HUDEP-2 (cell line): ENCODE results near the gene CEP131.

ENCODE experiments used
- DNase-seq, 76 experiments: peaks; one replicate each; lab custom pipeline; 2025; ENCODE audit not compliant: unreplicated experiment in 76 of 76; lab: John Stamatoyannopoulos, UW

CEP131 gene

DNA sequence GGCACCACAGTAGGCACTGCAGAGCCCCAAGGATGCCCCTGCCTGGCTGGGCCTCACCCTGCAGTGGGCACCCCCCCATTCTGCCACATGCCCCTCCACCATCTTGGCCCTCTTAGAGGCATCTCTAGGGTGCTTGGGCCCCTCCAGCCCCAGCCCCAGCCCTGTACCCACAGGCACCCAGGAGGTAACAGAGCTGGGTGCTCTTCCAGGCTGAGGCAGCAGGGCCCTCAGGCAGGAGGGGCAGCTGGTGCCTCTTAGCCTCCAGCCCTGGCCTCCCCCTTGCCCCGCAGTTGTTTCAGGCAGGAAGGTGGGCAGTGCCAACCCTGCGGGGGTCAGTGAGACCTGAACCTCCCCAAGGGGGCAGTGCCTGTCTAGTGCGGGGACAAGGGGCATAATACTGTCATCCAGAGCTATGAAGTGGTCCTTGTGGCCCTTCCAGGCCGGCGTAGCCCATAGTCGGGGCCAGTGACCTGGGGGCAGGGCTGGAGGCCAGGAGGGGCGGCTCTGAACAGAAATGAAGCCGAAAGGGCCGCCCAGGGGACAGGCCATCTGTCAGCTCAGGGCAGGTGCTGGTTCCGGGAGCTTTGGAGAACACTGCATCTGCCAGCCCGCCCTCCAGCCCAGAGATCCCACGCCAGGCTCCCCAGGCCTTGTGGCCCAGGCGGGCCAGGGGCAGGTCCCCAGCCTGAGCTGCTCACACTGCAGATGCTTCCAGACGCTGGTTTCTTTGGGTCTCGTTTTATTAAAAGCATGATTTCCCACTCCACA, 51.9 kb downstream of the CEP131 start:
- DNase-seq = no peak

DNA sequence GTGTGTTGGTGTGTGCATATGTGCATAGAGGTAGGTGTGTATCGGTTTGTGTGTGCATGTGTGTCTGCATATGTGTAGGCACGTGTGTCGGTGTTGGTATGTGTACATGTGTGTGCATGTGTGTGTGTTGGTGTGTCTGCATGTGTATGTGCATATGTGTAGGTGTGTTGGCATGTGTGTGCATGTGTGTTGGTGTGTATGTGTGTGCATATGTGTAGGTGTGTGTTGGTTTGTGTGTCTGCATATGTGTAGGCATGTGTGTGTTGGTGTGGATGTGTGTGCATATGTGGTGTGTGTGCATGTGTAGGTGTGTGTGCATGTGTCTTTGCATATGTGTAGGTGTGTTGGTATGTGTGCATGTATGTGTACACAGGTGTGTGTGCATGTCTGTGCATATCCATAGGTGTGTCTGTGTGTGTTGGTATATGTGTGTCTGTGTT, 52.9 kb downstream of the CEP131 start:
- no peak for DNase-seq

- DNase-seq = no peak
Observed at GRCh38 chr17:81167638-81168037, 55.1 kb downstream of the CEP131 start.

- no peak for DNase-seq
Observed at GRCh38 chr17:81167194-81167524, 55.6 kb downstream of the CEP131 start.

DNA sequence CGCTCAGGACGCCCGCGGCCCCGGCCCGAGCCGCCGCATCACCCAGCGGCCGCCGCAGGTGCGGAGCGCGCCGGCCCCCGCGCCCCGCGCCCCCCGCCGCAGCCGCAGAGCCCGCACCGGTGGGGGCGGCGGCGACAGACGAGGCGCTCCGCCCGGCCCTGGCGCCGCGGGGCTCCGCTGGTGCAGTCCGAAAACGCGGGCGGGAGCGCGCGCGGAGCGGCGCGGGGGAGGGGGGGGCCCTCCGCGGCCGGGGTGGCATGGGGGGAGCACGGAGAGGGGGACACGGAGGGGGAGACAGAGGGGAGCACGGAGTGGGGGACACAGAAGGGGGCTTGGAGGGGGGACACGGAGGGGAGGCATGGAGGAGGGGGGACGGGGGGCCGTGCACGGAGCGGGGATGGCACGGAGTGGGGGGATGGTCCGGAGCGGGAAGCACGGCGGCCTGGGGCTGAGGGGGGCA, 56.7 kb downstream of the CEP131 start, which contains the start of gene AATK:
Gene AATK, minus strand, starts transcription at position 189 of the 460 bp plus-strand sequence. CDS start 229 bp downstream, outside the sequence.
- no peak for DNase-seq

DNA sequence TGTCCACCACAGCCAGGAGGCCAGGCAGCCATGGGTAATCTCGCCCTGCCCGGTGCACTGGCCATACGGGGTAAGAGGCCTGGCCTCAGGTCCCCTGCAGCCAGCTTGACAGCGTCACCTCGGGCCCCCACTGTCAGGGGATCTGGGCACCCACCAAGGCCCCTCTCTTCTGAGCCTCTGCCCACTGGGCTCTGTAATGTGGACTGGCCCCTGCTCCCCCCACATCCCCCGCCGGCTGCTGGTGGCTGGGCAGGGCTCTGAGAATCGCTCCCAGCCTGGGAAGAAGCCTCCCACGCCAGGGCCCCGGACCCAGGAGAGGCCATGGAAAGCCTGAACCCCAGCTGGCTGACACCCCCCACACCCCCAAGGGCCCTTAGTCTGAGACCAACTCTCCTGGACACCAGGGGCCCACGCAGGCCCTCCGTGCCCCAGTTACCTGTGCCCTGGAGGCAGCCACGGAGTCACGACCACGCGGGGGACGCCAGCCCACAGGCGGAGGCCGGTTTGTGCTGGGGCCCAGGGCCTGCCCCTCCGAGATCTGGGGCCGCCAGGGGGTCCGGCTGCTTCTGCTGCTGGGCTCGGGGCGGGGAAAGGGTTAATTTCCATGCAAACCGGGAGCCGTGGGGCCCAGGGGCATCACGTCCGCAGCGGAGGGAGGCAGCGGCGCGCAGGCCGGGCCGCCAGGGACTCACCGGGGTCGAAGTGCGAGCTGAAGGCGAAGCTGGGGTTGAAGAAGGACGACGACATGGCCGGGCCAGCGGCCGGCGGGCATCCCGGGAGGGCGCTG, 57.3 kb downstream of the CEP131 start, which contains the start of gene PVALEF:
Gene PVALEF, plus strand, starts transcription at position 262 of the 787 bp plus-strand sequence. CDS start 15,720 bp downstream, outside the sequence.
- no peak for DNase-seq

- no peak for DNase-seq
Observed at GRCh38 chr17:81164371-81165245, 58.2 kb downstream of the CEP131 start.

- no peak for DNase-seq
Observed at GRCh38 chr17:81163703-81164370, 58.9 kb downstream of the CEP131 start.

DNA sequence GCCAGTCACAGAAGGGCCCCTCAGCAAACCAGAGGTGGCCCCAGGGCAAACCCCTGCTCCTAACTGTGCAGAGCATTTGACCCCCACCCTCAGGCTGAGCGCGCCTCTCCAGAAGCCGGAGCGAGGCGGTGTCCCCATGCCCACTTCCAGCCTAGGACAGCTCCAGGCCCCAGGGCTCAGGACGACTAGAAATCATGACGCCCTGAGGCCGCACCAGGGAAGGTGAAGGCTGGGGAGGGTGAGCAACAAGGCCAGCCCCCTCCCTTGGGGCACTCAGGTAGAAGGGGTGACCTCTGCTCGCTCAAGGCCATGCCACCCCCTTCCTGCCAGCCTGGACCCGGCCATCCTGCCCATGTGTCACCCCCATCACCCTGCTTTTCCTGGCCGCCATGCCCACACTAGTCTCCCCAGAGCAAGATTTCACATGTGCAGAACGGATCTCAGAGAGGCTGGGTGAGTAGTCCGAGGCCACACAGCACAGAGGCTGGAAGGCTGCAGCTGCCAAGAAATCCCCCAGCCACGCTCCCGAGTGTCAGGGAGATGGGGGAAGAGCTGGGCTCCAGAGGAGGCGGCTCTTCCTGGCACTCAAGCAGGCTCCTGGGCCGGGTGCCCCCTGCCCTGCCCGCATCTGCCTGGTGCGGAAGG, 59.6 kb downstream of the CEP131 start:
- DNase-seq = no peak

DNA sequence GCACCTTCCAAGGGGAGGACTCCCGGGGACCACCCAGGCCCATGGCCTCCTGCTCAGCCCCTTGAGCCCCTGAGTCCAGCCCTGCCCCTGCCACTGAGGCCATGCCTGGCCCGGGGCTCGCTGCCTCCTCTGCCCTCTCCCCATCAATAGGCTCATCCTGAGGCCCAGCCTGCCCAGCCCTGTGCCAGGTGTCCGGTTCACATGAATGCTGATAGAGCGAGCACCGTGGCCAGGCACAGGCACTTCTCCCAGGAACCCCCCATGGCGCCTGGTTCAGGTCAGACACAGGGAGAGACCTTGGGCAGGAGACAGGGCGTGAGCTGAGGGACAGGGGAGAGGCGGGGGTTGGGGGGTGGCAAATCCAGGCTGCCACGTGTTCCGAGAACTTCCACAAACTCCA, 60.3 kb downstream of the CEP131 start:
- DNase-seq = no peak

- no peak for DNase-seq
Observed at GRCh38 chr17:81161972-81162371, 60.8 kb downstream of the CEP131 start.

DNA sequence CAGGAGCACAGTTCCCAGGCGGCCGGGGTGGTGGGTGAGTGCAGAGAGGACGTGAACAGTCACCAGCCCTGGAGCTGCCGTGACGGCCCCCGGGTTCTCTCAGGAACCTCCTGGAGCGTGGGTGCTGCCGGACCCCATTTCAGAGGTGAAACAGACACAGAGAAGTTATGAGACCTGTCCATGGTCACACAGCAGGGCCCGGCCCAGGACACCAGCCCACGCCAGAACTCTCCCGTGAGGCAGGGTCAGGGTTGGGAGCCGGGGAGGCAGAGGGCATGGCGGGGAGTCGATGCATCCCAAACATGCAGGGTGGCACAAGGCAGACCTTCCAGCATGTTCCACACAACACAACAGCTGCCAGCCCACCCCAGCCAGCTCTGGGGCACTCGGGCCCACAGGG, 61.2 kb downstream of the CEP131 start:
- DNase-seq = no peak

- DNase-seq = no peak
Observed at GRCh38 chr17:81160747-81161453, 61.9 kb downstream of the CEP131 start.

DNA sequence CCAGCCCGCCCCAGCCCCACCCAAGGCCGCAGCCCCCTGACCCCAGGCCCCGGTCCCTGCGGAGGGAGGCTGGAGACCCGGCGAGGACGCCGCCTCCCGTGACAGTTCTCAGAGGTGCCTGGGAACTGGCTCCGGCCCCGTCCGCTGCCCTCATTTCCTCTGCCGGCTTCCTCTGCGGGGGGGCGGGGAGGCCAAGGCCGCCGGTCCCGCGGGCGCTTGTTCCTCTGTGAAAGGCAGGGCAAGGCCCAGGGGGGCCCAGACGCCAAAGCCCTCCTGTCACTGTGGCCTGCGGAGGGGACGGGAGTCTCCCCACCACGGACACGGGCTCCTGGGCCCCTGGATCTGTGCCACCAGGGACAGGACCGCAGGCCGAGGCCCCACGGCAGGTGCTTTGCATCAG, 62.5 kb downstream of the CEP131 start:
- no peak for DNase-seq

- DNase-seq = no peak
Observed at GRCh38 chr17:81159611-81160265, 63.0 kb downstream of the CEP131 start.

DNA sequence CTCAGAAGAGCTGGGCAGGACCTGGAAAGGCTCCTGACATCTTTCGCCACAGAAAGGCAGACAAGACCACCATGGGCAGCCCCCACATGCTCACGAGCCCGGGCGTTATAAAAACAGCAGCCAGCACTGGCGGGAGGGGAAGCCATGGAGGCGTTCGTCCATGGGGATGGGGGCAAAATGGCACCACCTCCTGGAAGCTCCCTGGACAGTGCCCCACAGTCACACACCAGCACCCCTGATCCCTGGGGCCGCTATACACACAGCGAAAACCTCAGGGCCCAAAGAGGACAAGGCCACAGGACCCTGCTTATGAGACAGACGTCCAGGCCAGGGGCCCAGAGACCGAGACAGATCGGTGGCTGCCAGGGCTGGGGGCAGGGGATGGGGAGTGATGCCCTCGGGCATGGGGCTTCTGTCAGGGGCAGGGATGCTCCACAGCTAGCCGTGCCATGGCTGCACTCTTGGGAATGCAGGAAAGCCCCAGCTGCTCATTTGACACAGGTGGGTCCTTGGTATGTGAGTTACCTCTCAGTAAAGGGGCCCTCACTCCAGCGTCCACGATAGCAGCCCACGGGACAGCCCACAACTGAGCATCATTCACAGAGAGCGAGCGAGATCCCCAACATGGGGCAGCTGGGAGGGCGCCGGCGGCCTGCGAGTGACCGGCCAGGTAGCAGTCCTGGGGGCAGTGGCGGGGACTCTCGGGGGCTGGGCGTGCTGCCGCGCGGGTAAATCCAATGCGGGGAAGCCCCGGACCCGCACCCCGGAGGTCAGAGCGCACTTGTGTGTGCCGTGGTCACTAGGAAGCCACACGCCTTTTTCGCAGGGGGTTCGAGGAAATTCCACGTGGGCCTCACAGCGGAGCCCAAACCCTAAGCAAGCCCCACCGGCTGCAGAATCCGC, 63.8 kb downstream of the CEP131 start:
- no peak for DNase-seq

DNA sequence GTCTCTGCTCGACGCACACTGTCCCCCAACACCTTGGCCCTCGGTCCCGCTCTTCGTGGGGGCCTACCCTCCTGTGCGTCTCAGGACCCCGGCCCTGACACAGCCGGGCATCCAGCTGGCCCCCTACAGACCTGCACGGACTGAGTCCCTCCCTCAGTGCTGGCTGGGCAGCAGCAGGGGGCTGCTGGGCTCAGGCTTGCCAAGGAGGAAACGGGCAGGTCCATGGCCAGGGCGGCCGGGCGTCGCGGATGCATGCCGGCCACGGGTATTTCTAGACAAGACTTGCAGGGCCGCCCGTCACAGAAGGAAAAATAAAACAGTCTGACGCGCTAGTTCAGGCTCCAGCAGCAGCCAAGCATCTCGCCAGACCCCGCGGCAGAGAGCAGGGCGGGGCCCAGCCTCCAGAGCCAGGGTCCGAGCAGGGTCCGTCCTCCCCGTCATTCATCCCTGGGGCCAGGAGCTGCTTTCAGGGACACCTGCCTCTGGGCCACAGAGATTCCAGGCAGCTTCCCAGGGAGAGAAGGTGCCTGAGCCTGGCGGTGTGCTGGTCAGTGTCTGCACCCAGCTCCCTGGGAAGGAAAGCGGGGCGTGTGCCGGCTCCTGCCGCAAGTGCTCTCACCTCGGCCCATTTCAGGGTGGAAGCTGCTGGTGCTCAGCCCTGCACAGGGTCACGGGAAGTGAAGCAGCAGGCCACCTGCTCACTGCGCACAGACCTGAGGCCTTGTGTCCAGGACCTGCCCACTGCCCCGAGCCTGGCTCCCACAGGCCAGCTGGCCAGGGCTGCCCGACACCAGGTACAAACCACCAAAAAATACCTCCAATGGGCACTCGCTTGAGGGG, 64.7 kb downstream of the CEP131 start:
- no peak for DNase-seq
